WTC11 (cell line): Measurements from ENCODE around the gene CYP11A1.

Experiments
- ATF3 ChIP-seq: sonication (generic); formaldehyde crosslinking; conservative IDR thresholded peaks from 2 replicates; pipeline ENCODE4 v1.8.1; 2022; ENCODE audit warnings: mild to moderate bottlenecking, missing genetic modification reagents
- GABPB1 ChIP-seq: sonication (generic); formaldehyde crosslinking; IDR thresholded peaks from 2 replicates; pipeline ENCODE4 v1.8.1; 2023; ENCODE audit warnings: mild to moderate bottlenecking, missing genetic modification reagents
- JUN ChIP-seq: sonication (generic); formaldehyde crosslinking; IDR thresholded peaks from 2 replicates; pipeline ENCODE4 v1.8.0; 2023; ENCODE audit warnings: mild to moderate bottlenecking, missing genetic modification reagents
- ZNF425 ChIP-seq: fragments of 250-450 bp; sonication (Bioruptor Pico); conservative IDR thresholded peaks from 2 replicates; pipeline ENCODE4 v1.9.0; 2021; ENCODE audit warnings: mild to moderate bottlenecking

DNA sequence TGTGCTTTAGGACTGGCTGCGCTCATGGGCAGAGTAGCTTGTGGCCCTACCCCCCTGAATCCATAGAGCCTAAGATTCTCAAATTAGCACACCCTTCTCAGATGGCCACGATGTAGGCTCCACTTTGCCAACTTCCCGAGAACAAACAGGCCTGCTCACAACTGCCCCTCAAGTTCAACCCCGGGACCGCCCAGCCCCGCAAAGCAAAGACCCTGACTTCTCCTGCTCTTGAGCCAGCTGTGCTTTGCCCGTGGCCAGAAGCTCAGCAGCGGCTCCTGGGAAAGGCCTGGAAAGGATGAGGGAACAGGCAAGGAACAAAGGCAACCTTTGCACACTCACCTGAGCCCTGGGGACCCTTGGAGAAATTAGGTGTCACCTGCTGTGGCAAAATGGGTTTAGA, 32.0 kb downstream of the CYP11A1 start:
- TF ChIP-seq JUN (CRISPR knock-in tag) (no peak), ATF3 (CRISPR knock-in tag) (no peak), ZNF425 (no peak), GABPB1 (no peak)
